Suprapubic skin (tissue), 4 donors: ENCODE measurements around the gene FSTL4. TPM values are rescaled to one million over a fixed set of nuclear protein-coding genes. Genes with fewer than 3 reads are reported as not detected.

Source experiments
- DNase-seq, 2 donors: peaks; one replicate each; pipeline ENCODE4 v3.0.0-alpha.2; 2019; ENCODE audit warnings: low spot score in 2 of 2
- H3K27ac ChIP-seq: fragments of 200-600 bp; sonication (generic); one replicate; pipeline ENCODE4 v1.5.1; 2019
- H3K27me3 ChIP-seq: fragments of 200-600 bp; sonication (generic); one replicate; pipeline ENCODE4 v1.5.1; 2019
- H3K36me3 ChIP-seq: fragments of 200-600 bp; sonication (generic); one replicate; pipeline ENCODE4 v1.5.1; 2019
- H3K4me1 ChIP-seq: fragments of 200-600 bp; sonication (generic); one replicate; pipeline ENCODE4 v1.5.1; 2019
- H3K4me3 ChIP-seq: fragments of 200-600 bp; sonication (generic); one replicate; pipeline ENCODE4 v1.5.1; 2019; ENCODE audit warnings: mild to moderate bottlenecking
- H3K9me3 ChIP-seq: fragments of 200-600 bp; sonication (generic); one replicate; pipeline ENCODE4 v1.5.1; 2019
- EP300 ChIP-seq: sonication (generic); formaldehyde crosslinking; IDR thresholded peaks from one replicate; pipeline ENCODE4 v1.6.1; 2017; ENCODE audit warnings: antibody characterized with exemption
- POLR2A ChIP-seq, 2 donors: fragments of 450-650 bp; IDR thresholded peaks; one replicate each; pipeline ENCODE4 v1.6.1; 2017; ENCODE audit warnings: antibody characterized with exemption in 2 of 2, mild to moderate bottlenecking in 2 of 2, moderate library complexity in 2 of 2
- POLR2AphosphoS5 ChIP-seq, 3 donors: sonication (generic); formaldehyde crosslinking; IDR thresholded peaks; one replicate each; pipeline ENCODE4 v1.6.1; 2017; ENCODE audit warnings: antibody characterized with exemption in 3 of 3
- WGBS: methylation state at CpG from one replicate; pipeline ENCODE4 v1.1.5; 2018; 5-methylcytosine and 5-hydroxymethylcytosine counted together
- total RNA-seq, 4 donors: library from RNA; depleted of rRNA; stranded (reverse); fragments of >200 nt; gene quantifications; one replicate each; pipeline ENCODE4 v1.1.0, GENCODE V29; 2016
- TF ChIP-seq, protein P1 (sequence below), 2 donors: fragments of 200-600 bp in 1 of 2; fragments of 450-650 bp in 1 of 2; sonication (generic) in 1 of 2; IDR thresholded peaks; one replicate each; pipeline ENCODE4 v1.5.1; 2016 to 2019; ENCODE audit warnings: antibody characterized with exemption in 2 of 2, mild to moderate bottlenecking in 1 of 2, moderate library complexity in 1 of 2

Gene FSTL4
- total RNA-seq, 4 donors from 2014 or later = 2.3 to 6.4 (median 5.8) TPM

DNA sequence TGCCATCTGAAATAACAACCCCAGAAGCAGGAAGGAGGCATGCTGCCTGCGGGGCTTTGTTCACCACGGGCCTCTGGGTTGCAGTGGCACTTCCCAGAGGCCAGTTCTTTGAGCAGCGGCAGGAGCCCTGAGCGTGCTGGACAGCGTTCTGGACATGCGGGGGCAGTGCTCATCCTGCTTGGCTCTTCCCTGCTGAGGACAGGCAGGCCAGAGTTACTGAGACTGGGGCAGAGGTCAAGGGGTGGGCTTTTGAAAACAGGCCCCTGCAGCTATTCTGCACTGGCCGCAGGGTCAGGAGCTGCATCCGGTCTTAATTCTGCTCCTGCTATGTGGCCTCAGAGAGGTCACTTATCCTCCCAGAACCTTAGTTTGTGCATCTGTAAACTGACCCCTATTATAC is 258.6 kb downstream of the FSTL4 start:
- DNase-seq = peak in 1 of 2 donors; percentile 66

DNA sequence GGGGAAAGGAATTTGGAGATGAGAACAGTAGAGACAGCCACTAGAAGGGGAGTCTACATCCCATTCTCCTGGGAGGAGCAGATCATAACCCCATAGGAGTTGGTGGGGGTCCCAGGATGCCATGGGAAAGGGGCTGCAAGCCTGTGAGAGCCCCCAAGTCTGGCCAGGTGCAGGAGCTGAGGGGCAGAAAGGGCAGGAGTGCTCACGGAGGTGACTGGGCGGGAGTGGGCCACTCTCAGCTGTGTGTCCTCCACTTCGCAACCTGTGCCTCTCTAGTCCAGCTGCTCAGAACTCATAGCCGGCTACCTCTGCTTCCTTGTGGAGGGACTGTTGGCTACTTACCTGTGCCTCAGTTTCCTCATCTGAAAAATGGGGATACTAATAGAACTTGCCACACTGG is 263.9 kb downstream of the FSTL4 start:
- Histone ChIP-seq H3K36me3 (no peaks in the 10 kb centered on the region), H3K27me3 (no peaks in the 10 kb centered on the region), H3K9me3 (no peaks in the 10 kb centered on the region), H3K4me3 (no peak overlapping the region), H3K4me1 (no peaks in the 10 kb centered on the region), H3K27ac (no peak overlapping the region)
- TF ChIP-seq EP300 (no peak), POLR2AphosphoS5 (IDR thresholded peaks at IDR 0.05) (no peak), POLR2A (IDR thresholded peaks at IDR 0.05) (no peak)
- TF ChIP-seq, protein P1, sequence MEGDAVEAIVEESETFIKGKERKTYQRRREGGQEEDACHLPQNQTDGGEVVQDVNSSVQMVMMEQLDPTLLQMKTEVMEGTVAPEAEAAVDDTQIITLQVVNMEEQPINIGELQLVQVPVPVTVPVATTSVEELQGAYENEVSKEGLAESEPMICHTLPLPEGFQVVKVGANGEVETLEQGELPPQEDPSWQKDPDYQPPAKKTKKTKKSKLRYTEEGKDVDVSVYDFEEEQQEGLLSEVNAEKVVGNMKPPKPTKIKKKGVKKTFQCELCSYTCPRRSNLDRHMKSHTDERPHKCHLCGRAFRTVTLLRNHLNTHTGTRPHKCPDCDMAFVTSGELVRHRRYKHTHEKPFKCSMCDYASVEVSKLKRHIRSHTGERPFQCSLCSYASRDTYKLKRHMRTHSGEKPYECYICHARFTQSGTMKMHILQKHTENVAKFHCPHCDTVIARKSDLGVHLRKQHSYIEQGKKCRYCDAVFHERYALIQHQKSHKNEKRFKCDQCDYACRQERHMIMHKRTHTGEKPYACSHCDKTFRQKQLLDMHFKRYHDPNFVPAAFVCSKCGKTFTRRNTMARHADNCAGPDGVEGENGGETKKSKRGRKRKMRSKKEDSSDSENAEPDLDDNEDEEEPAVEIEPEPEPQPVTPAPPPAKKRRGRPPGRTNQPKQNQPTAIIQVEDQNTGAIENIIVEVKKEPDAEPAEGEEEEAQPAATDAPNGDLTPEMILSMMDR (IDR thresholded peaks at IDR 0.05) = no peak
- DNase-seq = no peak
- WGBS = 94% methylated on average over 4 of the region's 4 CpGs

More for the DNA sequence above, 258.6 kb downstream of the FSTL4 start:
- no peaks in the 10 kb centered on the region for H3K4me1 ChIP-seq
- H3K36me3 ChIP-seq = no peaks in the 10 kb centered on the region
- 74% methylated on average over 8 of the region's 8 CpGs for WGBS
- H3K27ac ChIP-seq = no peak overlapping the region
- no peaks in the 10 kb centered on the region for H3K27me3 ChIP-seq
- TF ChIP-seq POLR2A (IDR thresholded peaks at IDR 0.05) (no peak), POLR2AphosphoS5 (IDR thresholded peaks at IDR 0.05) (no peak), EP300 (no peak)
- TF ChIP-seq, protein P1 (IDR thresholded peaks at IDR 0.05) = no peak
- H3K4me3 ChIP-seq = no peak overlapping the region
- no peaks in the 10 kb centered on the region for H3K9me3 ChIP-seq

DNA sequence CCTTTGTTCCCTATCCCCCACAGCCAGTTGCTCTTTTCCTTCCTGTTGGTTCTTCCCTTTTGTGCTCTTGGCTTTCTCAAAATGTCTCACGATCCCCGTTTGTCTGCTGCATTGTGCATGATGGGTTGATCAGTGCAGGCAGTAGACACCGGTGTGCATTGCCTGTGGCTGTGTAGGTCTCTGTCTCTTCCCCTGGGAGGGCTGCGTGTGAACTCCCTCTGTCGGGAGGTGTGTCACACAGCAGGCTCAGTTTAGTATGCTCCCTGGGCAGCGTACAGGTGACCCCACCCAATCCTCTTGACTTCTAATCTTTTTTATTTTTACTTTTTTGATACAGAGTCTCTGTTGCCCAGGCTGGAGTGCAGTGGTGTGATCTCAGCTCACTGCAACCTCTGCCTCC is 265.3 kb downstream of the FSTL4 start:
- DNase-seq = no peak
- no peak for TF ChIP-seq POLR2AphosphoS5 (IDR thresholded peaks at IDR 0.05)
- TF ChIP-seq POLR2A (IDR thresholded peaks at IDR 0.05) = no peak
- H3K27me3 ChIP-seq = no peaks in the 10 kb centered on the region
- H3K36me3 ChIP-seq = no peaks in the 10 kb centered on the region
- WGBS = 71% methylated on average over 6 of the region's 6 CpGs
- H3K27ac ChIP-seq = no peak overlapping the region
- no peak overlapping the region for H3K4me3 ChIP-seq
- no peaks in the 10 kb centered on the region for H3K9me3 ChIP-seq
- H3K4me1 ChIP-seq = no peaks in the 10 kb centered on the region

DNA sequence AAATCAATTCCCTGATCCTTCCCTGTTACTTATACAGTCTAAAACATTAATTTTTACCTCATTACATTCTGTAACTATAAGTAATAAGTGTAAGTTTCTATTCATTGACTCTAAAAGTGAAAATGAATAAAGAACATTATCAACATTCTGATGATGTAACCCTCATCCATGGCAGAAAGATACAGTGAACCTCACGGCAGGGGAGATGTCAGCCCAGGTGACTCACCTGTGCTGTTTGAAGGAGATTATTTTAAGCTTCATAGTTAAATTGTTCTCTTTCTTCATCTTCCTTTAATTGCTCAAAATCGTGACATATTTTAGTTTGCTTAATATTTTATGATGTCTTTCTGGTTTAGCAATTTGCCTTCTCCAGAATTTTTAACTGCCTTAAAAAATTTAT is 268.1 kb downstream of the FSTL4 start:
- Histone ChIP-seq H3K27ac (no peak overlapping the region), H3K4me3 (no peak overlapping the region), H3K36me3 (no peaks in the 10 kb centered on the region), H3K9me3 (no peaks in the 10 kb centered on the region), H3K4me1 (no peaks in the 10 kb centered on the region), H3K27me3 (no peaks in the 10 kb centered on the region)
- DNase-seq = no peak
- TF ChIP-seq POLR2AphosphoS5 (IDR thresholded peaks at IDR 0.05) (no peak), POLR2A (IDR thresholded peaks at IDR 0.05) (no peak), EP300 (no peak)
- TF ChIP-seq, protein P1 (IDR thresholded peaks at IDR 0.05) = no peak
- 67% methylated on average over 2 of the region's 2 CpGs for WGBS

DNA sequence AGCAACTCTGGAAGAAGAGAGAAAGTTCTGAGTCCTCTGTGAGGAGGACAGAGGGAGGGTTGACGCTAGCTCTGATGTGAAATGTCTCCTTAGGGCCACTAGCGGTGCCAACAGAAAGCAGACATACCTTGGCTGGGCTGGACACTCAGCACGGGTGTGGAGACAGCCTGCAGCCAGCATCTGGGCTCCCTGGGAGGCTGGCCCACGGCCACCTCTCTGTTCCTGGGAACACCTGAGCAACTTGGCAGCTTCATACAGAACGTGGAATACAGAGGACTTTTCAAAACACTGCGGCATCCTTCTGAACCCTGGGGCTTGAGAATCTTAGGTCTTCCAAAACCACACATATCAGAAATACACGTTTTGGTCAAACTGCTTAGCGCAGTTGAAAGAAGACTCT is 269.1 kb downstream of the FSTL4 start:
- WGBS = 59% methylated on average over 4 of the region's 8 CpGs
- Histone ChIP-seq H3K36me3 (no peaks in the 10 kb centered on the region), H3K4me1 (no peaks in the 10 kb centered on the region), H3K4me3 (no peak overlapping the region), H3K27me3 (no peaks in the 10 kb centered on the region), H3K27ac (no peak overlapping the region), H3K9me3 (no peaks in the 10 kb centered on the region)
- no peak for DNase-seq
- no peak for TF ChIP-seq EP300
- TF ChIP-seq POLR2AphosphoS5 (IDR thresholded peaks at IDR 0.05) = no peak
- TF ChIP-seq, protein P1 (IDR thresholded peaks at IDR 0.05) = no peak
- no peak for TF ChIP-seq POLR2A (IDR thresholded peaks at IDR 0.05)
